ENCODE data around the gene SMLR1. TPM values are rescaled to one million over a fixed set of nuclear protein-coding genes. Genes with fewer than 3 reads are reported as not detected.

Gene SMLR1
- total RNA-seq, 1 experiment from 2014 or later = not detected

DNA sequence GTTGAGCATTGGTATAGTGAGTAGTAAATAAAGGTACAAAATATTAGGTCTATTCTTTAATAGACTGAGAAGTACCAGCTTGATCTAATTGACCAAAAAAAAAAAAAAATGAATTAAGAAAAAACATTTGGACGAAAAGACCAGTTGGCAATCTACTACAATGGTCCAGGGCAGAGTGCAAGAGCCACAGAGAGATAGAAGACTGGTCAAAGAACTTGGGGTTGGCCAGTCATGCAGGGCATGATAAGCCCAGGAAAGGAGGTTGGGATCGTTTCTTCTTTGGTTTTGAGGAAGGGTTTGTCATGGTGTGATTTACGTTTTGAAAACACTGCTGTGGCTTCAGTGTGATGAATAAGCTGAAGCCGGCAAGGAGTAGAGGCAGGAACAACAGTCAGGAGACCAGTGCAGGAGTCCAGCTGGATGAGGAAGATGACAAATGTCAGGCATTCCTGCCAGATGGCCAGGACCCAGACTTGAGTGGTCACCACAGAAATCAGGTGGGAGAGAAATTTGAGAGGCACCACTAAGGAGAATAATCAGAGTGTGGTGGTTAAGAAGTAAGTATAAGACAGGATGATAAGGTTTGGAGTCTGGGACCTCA lies 14.0 kb downstream of the SMLR1 start:
- BruUV-seq (replicated peaks) = no TSS peak
- Histone ChIP-seq H3K9me3 (ENCODE audit: low read depth, low read length, poor library complexity, severe bottlenecking) (no peaks in the 10 kb centered on the region), H3K27ac (ENCODE audit: low read depth, low read length, poor library complexity, severe bottlenecking) (no peak overlapping the region), H3K4me1 (ENCODE audit: insufficient read depth, low read length, poor library complexity, severe bottlenecking) (no peaks in the 10 kb centered on the region), H3K4me3 (ENCODE audit: low read depth, low read length, poor library complexity, severe bottlenecking) (no peak overlapping the region), H3K36me3 (ENCODE audit: insufficient read depth, low read length, poor library complexity, severe bottlenecking) (peaks cover 11% of the 10 kb centered on the region), H3K27me3 (replicated peaks; ENCODE audit: insufficient read depth, low read depth, low read length, poor library complexity) (no peaks in the 10 kb centered on the region)
- intact Hi-C loops (cut with micrococcal nuclease; ENCODE audit: unreplicated experiment) = loop anchor here (5.0 to 10.0 kb wide), 3 partner anchors 519 to 806 kb away; no protein-coding TSS in a partner anchor
- DNase-seq (ENCODE audit: low spot score) = no peak
- no peak for TF ChIP-seq EZH2 (IDR thresholded peaks at IDR 0.05; ENCODE audit: borderline replicate concordance, low read depth, low read length, poor library complexity, severe bottlenecking)
- TF ChIP-seq, protein P1, sequence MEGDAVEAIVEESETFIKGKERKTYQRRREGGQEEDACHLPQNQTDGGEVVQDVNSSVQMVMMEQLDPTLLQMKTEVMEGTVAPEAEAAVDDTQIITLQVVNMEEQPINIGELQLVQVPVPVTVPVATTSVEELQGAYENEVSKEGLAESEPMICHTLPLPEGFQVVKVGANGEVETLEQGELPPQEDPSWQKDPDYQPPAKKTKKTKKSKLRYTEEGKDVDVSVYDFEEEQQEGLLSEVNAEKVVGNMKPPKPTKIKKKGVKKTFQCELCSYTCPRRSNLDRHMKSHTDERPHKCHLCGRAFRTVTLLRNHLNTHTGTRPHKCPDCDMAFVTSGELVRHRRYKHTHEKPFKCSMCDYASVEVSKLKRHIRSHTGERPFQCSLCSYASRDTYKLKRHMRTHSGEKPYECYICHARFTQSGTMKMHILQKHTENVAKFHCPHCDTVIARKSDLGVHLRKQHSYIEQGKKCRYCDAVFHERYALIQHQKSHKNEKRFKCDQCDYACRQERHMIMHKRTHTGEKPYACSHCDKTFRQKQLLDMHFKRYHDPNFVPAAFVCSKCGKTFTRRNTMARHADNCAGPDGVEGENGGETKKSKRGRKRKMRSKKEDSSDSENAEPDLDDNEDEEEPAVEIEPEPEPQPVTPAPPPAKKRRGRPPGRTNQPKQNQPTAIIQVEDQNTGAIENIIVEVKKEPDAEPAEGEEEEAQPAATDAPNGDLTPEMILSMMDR (conservative IDR thresholded peaks at IDR 0.05; ENCODE audit: low read depth, low read length) = no peak
- POLR2A ChIA-PET (ENCODE audit: low non-redundant PET) = no interaction called here
- CTCF ChIA-PET = no interaction called here

DNA sequence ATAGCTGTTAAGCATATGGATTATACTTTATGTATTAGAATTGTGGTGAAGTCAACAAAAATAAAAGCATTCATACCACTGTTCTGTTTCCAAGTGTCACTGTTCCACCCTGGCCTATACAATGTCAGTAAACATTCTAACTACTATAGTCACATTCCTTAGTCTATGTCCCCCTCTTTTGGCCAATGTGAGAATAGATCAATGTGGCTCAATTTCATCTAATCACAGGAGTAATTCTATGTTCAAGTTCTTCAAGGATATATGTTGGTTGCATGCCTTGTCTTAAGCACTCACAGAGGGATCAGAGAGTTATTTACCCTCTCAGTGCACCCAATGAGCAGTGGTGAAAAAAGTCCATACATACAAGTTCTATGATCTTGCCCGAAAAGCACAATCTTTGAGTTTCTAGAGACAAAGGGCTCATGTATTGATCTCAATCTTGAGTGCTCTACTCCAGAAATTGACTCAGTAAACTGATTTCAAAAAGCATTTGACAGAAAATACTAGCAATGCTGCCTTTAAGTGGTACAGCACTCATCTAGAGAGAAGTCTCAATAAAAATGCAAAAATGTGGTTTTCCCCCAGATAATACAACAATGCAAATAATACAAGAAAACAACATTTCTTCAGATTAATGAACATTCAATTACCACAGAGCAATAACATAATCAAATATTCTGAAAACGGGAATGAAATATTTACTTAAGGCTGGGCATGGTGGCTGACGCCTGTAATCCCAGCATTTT lies 16.5 kb downstream of the SMLR1 start:
- TF ChIP-seq EZH2 (IDR thresholded peaks at IDR 0.05; ENCODE audit: borderline replicate concordance, low read depth, low read length, poor library complexity, severe bottlenecking) = no peak
- TF ChIP-seq, protein P1 (conservative IDR thresholded peaks at IDR 0.05; ENCODE audit: low read depth, low read length) = peak; percentile 68
- CTCF ChIA-PET = no interaction called here
- POLR2A ChIA-PET (ENCODE audit: low non-redundant PET) = no interaction called here
- Histone ChIP-seq H3K27ac (ENCODE audit: low read depth, low read length, poor library complexity, severe bottlenecking) (no peak overlapping the region), H3K36me3 (ENCODE audit: insufficient read depth, low read length, poor library complexity, severe bottlenecking) (peaks cover 8% of the 10 kb centered on the region), H3K27me3 (replicated peaks; ENCODE audit: insufficient read depth, low read depth, low read length, poor library complexity) (no peaks in the 10 kb centered on the region), H3K9me3 (ENCODE audit: low read depth, low read length, poor library complexity, severe bottlenecking) (no peaks in the 10 kb centered on the region), H3K4me1 (ENCODE audit: insufficient read depth, low read length, poor library complexity, severe bottlenecking) (no peaks in the 10 kb centered on the region), H3K4me3 (ENCODE audit: low read depth, low read length, poor library complexity, severe bottlenecking) (no peak overlapping the region)
- DNase-seq (ENCODE audit: low spot score) = peak; percentile 75
- intact Hi-C loops (cut with micrococcal nuclease; ENCODE audit: unreplicated experiment) = loop anchor here (5.0 to 10.0 kb wide), 3 partner anchors 521 to 809 kb away; no protein-coding TSS in a partner anchor
- no TSS peak for BruUV-seq (replicated peaks)

DNA sequence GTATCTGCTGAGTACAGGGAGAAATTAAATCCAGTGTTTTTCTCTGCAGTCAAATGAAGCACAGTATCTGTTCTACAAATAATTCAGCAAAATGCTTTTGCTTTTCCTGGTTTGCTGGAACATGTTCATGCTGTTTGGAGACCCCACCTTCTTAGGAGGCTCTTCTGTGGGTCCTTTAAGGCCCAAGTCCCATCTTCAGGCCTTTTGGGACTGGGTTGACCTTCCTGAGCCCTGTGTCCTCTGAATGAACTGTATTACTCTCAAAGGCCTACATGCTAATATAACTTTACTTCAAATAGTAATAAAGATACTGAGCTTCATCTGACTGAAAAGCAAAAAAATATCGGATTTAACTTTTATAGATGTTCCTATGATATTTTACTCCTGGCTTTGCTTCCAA lies 19.3 kb downstream of the SMLR1 start:
- Histone ChIP-seq H3K4me3 (ENCODE audit: low read depth, low read length, poor library complexity, severe bottlenecking) (no peak overlapping the region), H3K9me3 (ENCODE audit: low read depth, low read length, poor library complexity, severe bottlenecking) (no peaks in the 10 kb centered on the region), H3K36me3 (ENCODE audit: insufficient read depth, low read length, poor library complexity, severe bottlenecking) (no peaks in the 10 kb centered on the region), H3K4me1 (ENCODE audit: insufficient read depth, low read length, poor library complexity, severe bottlenecking) (peaks cover 3% of the 10 kb centered on the region), H3K27ac (ENCODE audit: low read depth, low read length, poor library complexity, severe bottlenecking) (no peak overlapping the region), H3K27me3 (replicated peaks; ENCODE audit: insufficient read depth, low read depth, low read length, poor library complexity) (no peaks in the 10 kb centered on the region)
- intact Hi-C loops (cut with micrococcal nuclease; ENCODE audit: unreplicated experiment) = loop anchor here (10.0 kb wide), 1 partner anchor 812 kb away; no protein-coding TSS in a partner anchor
- no peak for TF ChIP-seq EZH2 (IDR thresholded peaks at IDR 0.05; ENCODE audit: borderline replicate concordance, low read depth, low read length, poor library complexity, severe bottlenecking)
- TF ChIP-seq, protein P1 (conservative IDR thresholded peaks at IDR 0.05; ENCODE audit: low read depth, low read length) = no peak
- BruUV-seq (replicated peaks) = no TSS peak
- ChIA-PET POLR2A (ENCODE audit: low non-redundant PET) (no interaction called here), CTCF (no interaction called here)
- DNase-seq (ENCODE audit: low spot score) = no peak
